Measurements from ENCODE around the gene LOXHD1. TPM values are rescaled to one million over a fixed set of nuclear protein-coding genes. Genes with fewer than 3 reads are reported as not detected.

The LOXHD1 gene
- total and polyA plus RNA-seq, 10 of the 15 experiments (the other 5 are each of a cell fraction or from before 2014, with no cell fraction given) = not detected

GRCh38 chr18:46672062-46672970, 15.3 kb upstream of the LOXHD1 start:
- in situ Hi-C loops (cut with MboI) = no loop called here

More at GRCh38 chr18:46672062-46672970, 15.3 kb upstream of the LOXHD1 start:
- no TSS peak for BruUV-seq (replicated peaks)
- Histone ChIP-seq H3K4me2 (ENCODE audit: control insufficient read depth, insufficient read depth) (no peak overlapping the region), H3K9ac (ENCODE audit: control insufficient read depth, insufficient read depth, low read length) (no peak overlapping the region), H3K9me3 (replicated peaks; ENCODE audit: control insufficient read depth, insufficient read depth, low read length) (no peaks in the 10 kb centered on the region), H2AFZ (ENCODE audit: control insufficient read depth, low read depth, low read length) (no peak overlapping the region), H3K27ac (ENCODE audit: control insufficient read depth, insufficient read depth) (no peak overlapping the region), H3K36me3 (ENCODE audit: control insufficient read depth in 2 of 2, insufficient read depth in 2 of 2, low read length in 1 of 2) (no peaks in the 10 kb centered on the region), H3K4me3 (no peak overlapping the region), H3K4me1 (ENCODE audit: control insufficient read depth, insufficient read depth, low read length) (no peaks in the 10 kb centered on the region), H4K20me1 (ENCODE audit: control insufficient read depth, insufficient read depth) (no peaks in the 10 kb centered on the region), H3K79me2 (ENCODE audit: control insufficient read depth, insufficient read depth, low read length) (no peaks in the 10 kb centered on the region), H3K27me3 (replicated peaks in 1 of 2; ENCODE audit: control insufficient read depth in 2 of 2, insufficient read depth in 2 of 2, low read length in 1 of 2) (peaks cover 0 to 4% of the 10 kb centered on the region in 2 experiments; a peak in 1 of 4 replicates)
- DNase-seq (ENCODE audit: low read depth, low spot score) (no peak), FAIRE-seq (no peak), ATAC-seq (no peak)
- POLR2A ChIA-PET = no interaction called here
- CTCF ChIA-PET = interaction anchor here (0.7 to 2.1 kb wide), 2 partner anchors 15 to 30 kb away, joined by 4 to 9 read pairs; partner anchors contain the start of gene LOXHD1
- 74% methylated on average over 6 of the region's 6 CpGs for WGBS (ENCODE audit: insufficient coverage, insufficient replicate concordance, low lambda C conversion rate, missing lambda C conversion rate)
- RAD21 ChIA-PET (ENCODE audit: unreplicated experiment) = interaction anchor here (0.7 kb wide), 1 partner anchor 15 kb away, joined by 3 read pairs; no protein-coding TSS in a partner anchor
- TF ChIP-seq KLF5 (IDR thresholded peaks at IDR 0.05; ENCODE audit: partially characterized antibody) = no peak
- no peak for TF ChIP-seq CBX3 (IDR thresholded peaks at IDR 0.05; ENCODE audit: borderline replicate concordance, low read depth)
- no peak for TF ChIP-seq BACH1 (IDR thresholded peaks at IDR 0.05; ENCODE audit: borderline replicate concordance)
- no peak for TF ChIP-seq FOS (IDR thresholded peaks at IDR 0.05; ENCODE audit: borderline replicate concordance, extremely low read depth, insufficient read length)
- no peak for TF ChIP-seq IRF3 (IDR thresholded peaks at IDR 0.05)
- no peak for TF ChIP-seq HDAC6 (IDR thresholded peaks at IDR 0.05; ENCODE audit: unreplicated experiment)
- intact Hi-C loops (cut with micrococcal nuclease; ENCODE audit: unreplicated experiment) = no loop called here
- SMC1A ChIA-PET (ENCODE audit: uncharacterized antibody, unreplicated experiment) = interaction anchor here (1.6 kb wide), 1 partner anchor 11 kb away, joined by 4 read pairs; no protein-coding TSS in a partner anchor

All from GM12878 (cell line).